AG04450 (cell line): ENCODE results near the gene RNASE12. TPM values are rescaled to one million over a fixed set of nuclear protein-coding genes. Genes with fewer than 3 reads are reported as not detected.
"Not testable (repeated sequence)": the region's sequence is repeated elsewhere in the genome, so short reads cannot be mapped to it uniquely, and the experiment has no call there.

Experiments used
- CTCF ChIA-PET: fragments of 300-600, 350-600 bp; formaldehyde crosslinking; extraction: SDS; loops from one replicate; lab custom pipeline; 2022; ENCODE audit warnings: antibody characterized with exemption, inconsistent platforms; lab: Charles Lee
- POLR2A ChIA-PET: fragments of 350-600 bp; formaldehyde crosslinking; extraction: SDS; loops from one replicate; lab custom pipeline; 2021; ENCODE audit warnings: antibody characterized with exemption, inconsistent platforms; lab: Yijun Ruan, JAX
- DNase-seq: peaks from one replicate; pipeline ENCODE4 v3.0.0-alpha.2; 2011; ENCODE audit warnings: low read depth, low spot score
- H3K27ac ChIP-seq: one replicate; pipeline ENCODE4 v1.5.1; 2012; ENCODE audit warnings: low read depth, low read length, control low read depth
- H3K27me3 ChIP-seq: one replicate; pipeline ENCODE4 v1.6.0; 2012; ENCODE audit warnings: low read length; ENCODE audit not compliant: control insufficient read depth, insufficient read depth
- H3K4me3 ChIP-seq: 2 replicates; pipeline ENCODE4 v1.5.1; 2011; ENCODE audit warnings: mild to moderate bottlenecking, low read depth, low read length, control low read depth
- H3K9me3 ChIP-seq: 2 replicates; pipeline ENCODE4 v1.5.1; 2012; ENCODE audit warnings: low read length; ENCODE audit not compliant: control insufficient read depth, insufficient read depth
- polyA plus RNA-seq: library from polyadenylated mRNA; depleted of rRNA; stranded (reverse); fragments of >200 nt; gene quantifications from 2 replicates; pipeline ENCODE4 v1.2.3, GENCODE V29; 2011
- TF ChIP-seq, protein P1 (sequence below): IDR thresholded peaks from 2 replicates; pipeline ENCODE4 v1.5.1; 2011; ENCODE audit warnings: low read depth, low read length, control low read depth, inconsistent platforms

RNASE12 gene
- polyA plus RNA-seq, 1 experiment: not detected

DNA sequence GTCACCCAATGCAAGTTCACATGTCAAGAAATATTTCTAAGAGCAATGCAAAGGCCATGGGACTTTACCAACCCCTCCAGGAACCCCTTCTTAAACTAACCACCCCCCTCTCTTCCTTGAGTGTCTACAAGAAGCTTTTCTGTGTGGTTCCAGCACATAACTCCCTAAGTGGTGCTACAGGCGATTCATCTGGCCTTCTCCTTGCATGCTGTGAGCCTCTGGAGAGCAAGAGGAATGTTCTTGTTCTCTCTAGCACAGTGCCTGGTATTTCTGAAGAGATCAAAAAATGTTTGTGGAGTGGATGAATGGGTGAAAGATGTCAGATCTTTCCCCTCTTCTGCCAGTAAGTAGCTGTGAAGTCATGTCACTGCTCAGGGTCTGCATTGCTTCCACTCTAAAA is 5.9 kb upstream of the RNASE12 start:
- CTCF ChIA-PET: no interaction called here
- Histone ChIP-seq H3K27me3 (peaks cover 2% of the 10 kb centered on the region), H3K9me3 (no peaks in the 10 kb centered on the region), H3K27ac (no peak overlapping the region), H3K4me3 (no peak overlapping the region)
- TF ChIP-seq, protein P1, sequence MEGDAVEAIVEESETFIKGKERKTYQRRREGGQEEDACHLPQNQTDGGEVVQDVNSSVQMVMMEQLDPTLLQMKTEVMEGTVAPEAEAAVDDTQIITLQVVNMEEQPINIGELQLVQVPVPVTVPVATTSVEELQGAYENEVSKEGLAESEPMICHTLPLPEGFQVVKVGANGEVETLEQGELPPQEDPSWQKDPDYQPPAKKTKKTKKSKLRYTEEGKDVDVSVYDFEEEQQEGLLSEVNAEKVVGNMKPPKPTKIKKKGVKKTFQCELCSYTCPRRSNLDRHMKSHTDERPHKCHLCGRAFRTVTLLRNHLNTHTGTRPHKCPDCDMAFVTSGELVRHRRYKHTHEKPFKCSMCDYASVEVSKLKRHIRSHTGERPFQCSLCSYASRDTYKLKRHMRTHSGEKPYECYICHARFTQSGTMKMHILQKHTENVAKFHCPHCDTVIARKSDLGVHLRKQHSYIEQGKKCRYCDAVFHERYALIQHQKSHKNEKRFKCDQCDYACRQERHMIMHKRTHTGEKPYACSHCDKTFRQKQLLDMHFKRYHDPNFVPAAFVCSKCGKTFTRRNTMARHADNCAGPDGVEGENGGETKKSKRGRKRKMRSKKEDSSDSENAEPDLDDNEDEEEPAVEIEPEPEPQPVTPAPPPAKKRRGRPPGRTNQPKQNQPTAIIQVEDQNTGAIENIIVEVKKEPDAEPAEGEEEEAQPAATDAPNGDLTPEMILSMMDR: no peak
- DNase-seq: no peak
- POLR2A ChIA-PET: no interaction called here

- CTCF ChIA-PET, POLR2A ChIA-PET: not testable (repeated sequence)
Observed at GRCh38 chr14:20595726-20596125, 4.5 kb upstream of the RNASE12 start.

DNA sequence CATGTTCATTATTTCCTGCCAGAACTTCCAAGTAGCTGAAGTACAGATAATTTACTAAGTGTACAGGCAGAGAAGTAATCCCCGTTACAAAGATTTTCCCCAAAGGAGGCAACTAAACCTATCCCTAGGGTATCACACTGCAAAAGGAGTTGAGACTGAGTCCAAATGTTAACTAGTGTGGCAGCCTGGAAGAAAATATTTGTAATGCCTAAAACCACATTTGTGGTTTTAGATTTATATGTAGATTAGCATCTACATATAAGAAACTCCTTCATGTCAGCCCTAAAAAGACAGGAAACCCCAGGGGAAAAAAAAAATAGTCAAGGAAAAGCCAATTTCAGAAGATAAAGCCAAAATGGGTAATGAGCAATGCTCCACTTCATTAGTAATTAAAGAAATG is 1.4 kb upstream of the RNASE12 start:
- Histone ChIP-seq H3K27ac (no peak overlapping the region), H3K4me3 (no peak overlapping the region), H3K9me3 (no peaks in the 10 kb centered on the region), H3K27me3 (peaks cover 3% of the 10 kb centered on the region)
- CTCF ChIA-PET: interaction anchor here (1.0 kb wide), 1 partner anchor 16 kb away, joined by 3 read pairs; no protein-coding TSS in a partner anchor
- TF ChIP-seq, protein P1: no peak
- DNase-seq: no peak
- POLR2A ChIA-PET: no interaction called here

More at GRCh38 chr14:20595726-20596125, 4.5 kb upstream of the RNASE12 start:
- not testable (repeated sequence) for DNase-seq, H3K9me3 ChIP-seq, H3K4me3 ChIP-seq, H3K27ac ChIP-seq, H3K27me3 ChIP-seq

- Histone ChIP-seq H3K27me3 (peaks cover 6% of the 10 kb centered on the region), H3K4me3 (no peak within 1 kb of the TSS), H3K27ac (no peak within 1 kb of the TSS), H3K9me3 (no peaks in the 10 kb centered on the region)
- CTCF ChIA-PET: interaction anchor here (0.5 to 1.7 kb wide), 3 partner anchors 14 to 238 kb away, joined by 3 to 6 read pairs (median 4); no protein-coding TSS in a partner anchor
- POLR2A ChIA-PET: no interaction called here
- no peak for DNase-seq
- TF ChIP-seq, protein P1: no peak
Observed at GRCh38 chr14:20587489-20588154, 3.6 kb downstream of the RNASE12 start, which contains the start of gene RNASE11. Gene RNASE11 (minus strand): TSS chr14:20588001.

DNA sequence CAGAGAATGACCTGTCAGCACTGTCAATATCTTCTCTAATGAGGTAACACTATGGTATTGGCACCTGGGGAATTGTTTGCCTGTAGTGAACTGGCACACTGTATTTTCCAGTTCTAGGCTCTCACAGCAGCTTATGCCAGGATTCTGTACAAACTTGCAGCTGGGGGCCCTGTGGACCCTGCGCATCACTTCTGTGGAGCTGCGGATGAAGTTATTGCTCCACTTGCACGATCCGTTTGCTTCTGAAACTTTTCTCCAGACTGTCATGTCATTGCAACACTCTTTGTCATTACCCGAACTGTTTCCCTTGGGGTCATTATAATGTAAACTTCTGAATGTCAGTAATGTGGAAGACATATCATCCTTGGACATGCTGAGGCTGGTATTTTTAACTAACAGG is 7.3 kb downstream of the RNASE12 start:
- H3K4me3 ChIP-seq: no peak overlapping the region
- CTCF ChIA-PET: interaction anchor here (1.7 kb wide), 1 partner anchor 53 kb away, joined by 5 read pairs; no protein-coding TSS in a partner anchor
- POLR2A ChIA-PET: no interaction called here

More for the DNA sequence above, 7.3 kb downstream of the RNASE12 start:
- no peak for DNase-seq
- H3K27me3 ChIP-seq: peaks cover 5% of the 10 kb centered on the region
- H3K9me3 ChIP-seq: no peaks in the 10 kb centered on the region
- no peak overlapping the region for H3K27ac ChIP-seq
- TF ChIP-seq, protein P1: no peak
